Thyroid gland (tissue), 4 donors: ENCODE measurements around the gene HIVEP1. TPM values are rescaled to one million over a fixed set of nuclear protein-coding genes. Genes with fewer than 3 reads are reported as not detected.

ENCODE experiments used
- DNase-seq, 2 donors: peaks; one replicate each; pipeline ENCODE4 v3.0.0-alpha.2; 2019
- H3K27ac ChIP-seq, 3 donors: fragments of 200-600 bp; sonication (generic); 1 replicate in 2 of 3; 2 replicates in 1 of 3; pipeline ENCODE4 v1.5.1; 2016 to 2019; ENCODE audit warnings: mild to moderate bottlenecking in 1 of 3, moderate library complexity in 1 of 3
- H3K27me3 ChIP-seq: fragments of 200-600 bp; sonication (generic); one replicate; pipeline ENCODE4 v1.5.1; 2019
- H3K36me3 ChIP-seq, 2 donors: fragments of 200-600 bp; sonication (generic); one replicate each; pipeline ENCODE4 v1.5.1; 2016 to 2019
- H3K4me1 ChIP-seq, 2 donors: fragments of 200-600 bp; sonication (generic); one replicate each; pipeline ENCODE4 v1.5.1; 2017 to 2019
- H3K4me3 ChIP-seq, 3 donors: fragments of 200-600 bp; sonication (generic); replicated peaks in 1 of 3; 1 replicate in 2 of 3; 2 replicates in 1 of 3; pipeline ENCODE4 v1.5.1; 2016; ENCODE audit warnings: mild to moderate bottlenecking in 1 of 3
- H3K9me3 ChIP-seq: fragments of 200-600 bp; sonication (generic); one replicate; pipeline ENCODE4 v1.5.1; 2017
- CTCF ChIP-seq, 6 experiments: fragments of 200-600 bp in 3 of 6; fragments of 450-650 bp in 3 of 6; sonication (generic) in 3 of 6; IDR thresholded peaks; one replicate each; pipeline ENCODE4 v1.5.1; 2016 to 2019; ENCODE audit warnings: antibody characterized with exemption in 6 of 6, mild to moderate bottlenecking in 2 of 6, inconsistent platforms in 1 of 6, moderate library complexity in 1 of 6
- POLR2A ChIP-seq, 2 donors: fragments of 450-650 bp; IDR thresholded peaks; one replicate each; pipeline ENCODE4 v1.6.1; 2017; ENCODE audit warnings: antibody characterized with exemption in 2 of 2, mild to moderate bottlenecking in 2 of 2, moderate library complexity in 1 of 2
- WGBS, 2 donors: methylation state at CpG; one replicate each; pipeline ENCODE4 v1.1.5; 2017; 5-methylcytosine and 5-hydroxymethylcytosine counted together
- intact Hi-C: fragments of 100-400 bp; cut with DNase I; formaldehyde crosslinking; loops from one replicate; pipeline ENCODE4 v1.15.1; 2023
- total RNA-seq, 4 donors: library from RNA; depleted of rRNA; stranded (reverse); fragments of >200 nt; gene quantifications; one replicate each; pipeline ENCODE4 v1.2.3, GENCODE V29; 2016

Gene HIVEP1
- total RNA-seq, 4 donors from 2014 or later, result 17.4 to 35.1 (median 29.0) TPM

GRCh38 chr6:12007887-12008286 is 4.2 kb upstream of the HIVEP1 start:
- TF ChIP-seq POLR2A (IDR thresholded peaks at IDR 0.05) (no peak), CTCF (IDR thresholded peaks at IDR 0.05) (no peak)
- H3K4me3 ChIP-seq, result peak overlapping the region in 1 of 3 donors; percentile 50
- intact Hi-C loops, result no loop called here
- WGBS, 2 donors, result 35 to 44% methylated on average over 4 of the region's 4 CpGs
- H3K9me3 ChIP-seq, result no peaks in the 10 kb centered on the region
- peak overlapping the region; percentile 83 to 94 (median 89) for H3K27ac ChIP-seq
- H3K27me3 ChIP-seq, result no peaks in the 10 kb centered on the region
- H3K4me1 ChIP-seq, result peaks cover 11% of the 10 kb centered on the region in 2 donors
- no peak for DNase-seq
- no peaks in the 10 kb centered on the region for H3K36me3 ChIP-seq

- TF ChIP-seq POLR2A (IDR thresholded peaks at IDR 0.05), result peak in 1 of 2 donors; percentile 48
- TF ChIP-seq CTCF (IDR thresholded peaks at IDR 0.05), result no peak
- H3K36me3 ChIP-seq, result no peaks in the 10 kb centered on the region
- peak overlapping the region; percentile 39 to 80 (median 50) for H3K4me3 ChIP-seq
- H3K9me3 ChIP-seq, result no peaks in the 10 kb centered on the region
- peaks cover 15% of the 10 kb centered on the region in 2 donors for H3K4me1 ChIP-seq
- intact Hi-C loops, result no loop called here
- DNase-seq, result peak; percentile 88 to 89
- WGBS, 2 donors, result 1% methylated on average over 31 to 59 of the region's 60 CpGs
- H3K27me3 ChIP-seq, result no peaks in the 10 kb centered on the region
- peak overlapping the region; percentile 83 to 94 (median 89) for H3K27ac ChIP-seq
Measured at GRCh38 chr6:12008366-12009179, 3.5 kb upstream of the HIVEP1 start.

GRCh38 chr6:12009180-12009685 is 2.9 kb upstream of the HIVEP1 start:
- intact Hi-C loops, result no loop called here
- peak overlapping the region; percentile 54 to 94 (median 93) for H3K27ac ChIP-seq
- H3K36me3 ChIP-seq, result no peaks in the 10 kb centered on the region
- no peak for DNase-seq
- H3K4me3 ChIP-seq, result peak overlapping the region in 2 of 3 donors; percentile 2 to 50
- TF ChIP-seq CTCF (IDR thresholded peaks at IDR 0.05) (no peak), POLR2A (IDR thresholded peaks at IDR 0.05) (no peak)
- H3K27me3 ChIP-seq, result no peaks in the 10 kb centered on the region
- WGBS, 2 donors, result 2% methylated on average over 9 to 19 of the region's 29 CpGs
- no peaks in the 10 kb centered on the region for H3K9me3 ChIP-seq
- peaks cover 21 to 22% of the 10 kb centered on the region in 2 donors for H3K4me1 ChIP-seq

GRCh38 chr6:12009876-12010634 is 2.1 kb upstream of the HIVEP1 start:
- Histone ChIP-seq H3K9me3 (no peaks in the 10 kb centered on the region), H3K27ac (peak overlapping the region; percentile 93 to 98 (median 94)), H3K4me1 (peaks cover 23% of the 10 kb centered on the region in 2 donors), H3K4me3 (peak overlapping the region in 2 of 3 donors; percentile 53 to 80), H3K27me3 (no peaks in the 10 kb centered on the region), H3K36me3 (no peaks in the 10 kb centered on the region)
- intact Hi-C loops, result no loop called here
- no peak for DNase-seq
- TF ChIP-seq POLR2A (IDR thresholded peaks at IDR 0.05), result no peak
- no peak for TF ChIP-seq CTCF (IDR thresholded peaks at IDR 0.05)
- WGBS, 2 donors, result 8 to 14% methylated on average over 9 of the region's 9 CpGs
